Nephron (organoid): Measurements from ENCODE around the gene UGT1A8.

Experiments used
- H3K27ac Mint-ChIP-seq, 3 experiments: 2 replicates each; pipeline ENCODE4 v1.8.0; 2020; ENCODE audit warnings: mixed read lengths in 3 of 3, mild to moderate bottlenecking in 2 of 3, moderate library complexity in 1 of 3
- H3K27me3 Mint-ChIP-seq: 2 replicates; pipeline ENCODE4 v1.8.0; 2021; ENCODE audit warnings: low read depth, mild to moderate bottlenecking, moderate library complexity, mixed read lengths
- H3K36me3 Mint-ChIP-seq: 2 replicates; pipeline ENCODE4 v1.8.0; 2020; ENCODE audit warnings: low read depth, mixed read lengths
- H3K4me1 Mint-ChIP-seq: 2 replicates; pipeline ENCODE4 v1.8.0; 2020; ENCODE audit warnings: mixed read lengths
- H3K4me3 Mint-ChIP-seq, 3 experiments: 2 replicates each; pipeline ENCODE4 v1.8.0; 2020; ENCODE audit warnings: mild to moderate bottlenecking in 3 of 3, mixed read lengths in 3 of 3, moderate library complexity in 2 of 3
- H3K9me3 Mint-ChIP-seq: 2 replicates; pipeline ENCODE4 v1.8.0; 2020; ENCODE audit warnings: mixed read lengths
- CTCF ChIP-seq, 3 experiments: fragments of 200-600 bp; sonication (generic); IDR thresholded peaks; one replicate each; pipeline ENCODE4 v1.5.0; 2021; ENCODE audit warnings: antibody characterized with exemption in 3 of 3; ENCODE audit not compliant: unreplicated experiment in 3 of 3

UGT1A8 gene

GRCh38 chr2:233663911-233664310, 46.5 kb downstream of the UGT1A8 start:
- H3K9me3 Mint-ChIP-seq, result peaks cover 10% of the 10 kb centered on the region
- H3K27ac Mint-ChIP-seq, result no peak overlapping the region
- no peaks in the 10 kb centered on the region for H3K4me1 Mint-ChIP-seq
- H3K4me3 Mint-ChIP-seq, result no peak overlapping the region
- no peaks in the 10 kb centered on the region for H3K36me3 Mint-ChIP-seq
- no peak for TF ChIP-seq CTCF (IDR thresholded peaks at IDR 0.05; ENCODE audit: unreplicated experiment in 3 of 3)
- peaks cover 8% of the 10 kb centered on the region for H3K27me3 Mint-ChIP-seq

- H3K4me1 Mint-ChIP-seq, result no peaks in the 10 kb centered on the region
- H3K36me3 Mint-ChIP-seq, result no peaks in the 10 kb centered on the region
- H3K9me3 Mint-ChIP-seq, result peaks cover 10% of the 10 kb centered on the region
- H3K27ac Mint-ChIP-seq, result no peak overlapping the region
- H3K27me3 Mint-ChIP-seq, result peaks cover 6% of the 10 kb centered on the region
- no peak for TF ChIP-seq CTCF (IDR thresholded peaks at IDR 0.05; ENCODE audit: unreplicated experiment in 3 of 3)
- H3K4me3 Mint-ChIP-seq, result no peak overlapping the region
These were observed 51.3 kb downstream of the UGT1A8 start for GRCh38 chr2:233668605-233669260.

- Mint-ChIP-seq H3K9me3 (peaks cover 10% of the 10 kb centered on the region), H3K4me3 (no peak within 1 kb of the TSS), H3K27me3 (peaks cover 6% of the 10 kb centered on the region), H3K27ac (no peak within 1 kb of the TSS), H3K4me1 (peaks cover 6% of the 10 kb centered on the region), H3K36me3 (no peaks in the 10 kb centered on the region)
- no peak for TF ChIP-seq CTCF (IDR thresholded peaks at IDR 0.05; ENCODE audit: unreplicated experiment in 3 of 3)
These were observed 54.1 kb downstream of the UGT1A8 start, which contains the start of gene UGT1A9 for GRCh38 chr2:233671290-233672161. TSS of gene UGT1A9 (plus strand) at chr2:233671898. CDS start at chr2:233671935, 37 bp downstream.

- TF ChIP-seq CTCF (IDR thresholded peaks at IDR 0.05; ENCODE audit: unreplicated experiment in 3 of 3), result no peak
- Mint-ChIP-seq H3K27ac (no peak overlapping the region), H3K9me3 (peaks cover 11% of the 10 kb centered on the region), H3K4me1 (peaks cover 6% of the 10 kb centered on the region), H3K27me3 (peaks cover 6% of the 10 kb centered on the region), H3K4me3 (no peak overlapping the region), H3K36me3 (no peaks in the 10 kb centered on the region)
These were observed 55.5 kb downstream of the UGT1A8 start for GRCh38 chr2:233672886-233673285.

- H3K4me1 Mint-ChIP-seq, result peaks cover 6% of the 10 kb centered on the region
- H3K27me3 Mint-ChIP-seq, result peaks cover under 1% of the 10 kb centered on the region
- peaks cover 3% of the 10 kb centered on the region for H3K9me3 Mint-ChIP-seq
- H3K27ac Mint-ChIP-seq, result no peak overlapping the region
- no peak for TF ChIP-seq CTCF (IDR thresholded peaks at IDR 0.05; ENCODE audit: unreplicated experiment in 3 of 3)
- no peaks in the 10 kb centered on the region for H3K36me3 Mint-ChIP-seq
- no peak overlapping the region for H3K4me3 Mint-ChIP-seq
These were observed 56.5 kb downstream of the UGT1A8 start for GRCh38 chr2:233673896-233674295.
